NCI-H2196 treated with DMSO at 0.1 percent for 48 hours (cell line): ENCODE data around the gene GC.
"Not testable (repeated sequence)": the region's sequence is repeated elsewhere in the genome, so short reads cannot be mapped to it uniquely, and the experiment has no call there.

ENCODE experiments used
- DNase-seq: peaks from one replicate; lab custom pipeline; 2025; ENCODE audit not compliant: unreplicated experiment; lab: John Stamatoyannopoulos, UW

The GC gene

GRCh38 chr4:71783972-71784371 is at the start of gene GC:
TSS of gene GC (minus strand) at chr4:71784079. CDS start at chr4:71784018, 61 bp downstream.
- no peak for DNase-seq

- DNase-seq: no peak
Measured at GRCh38 chr4:71833232-71833900, 49.5 kb upstream of the GC start.

GRCh38 chr4:71832049-71832448 is 48.2 kb upstream of the GC start:
- DNase-seq: no peak

GRCh38 chr4:71830497-71831190 is 46.8 kb upstream of the GC start:
- no peak for DNase-seq

GRCh38 chr4:71828470-71828869 is 44.6 kb upstream of the GC start:
- no peak for DNase-seq

- no peak for DNase-seq
Measured at GRCh38 chr4:71827826-71828225, 43.9 kb upstream of the GC start.

- no peak for DNase-seq
Measured at GRCh38 chr4:71816676-71817303, 32.9 kb upstream of the GC start.

- DNase-seq: no peak
Measured at GRCh38 chr4:71814433-71814832, 30.6 kb upstream of the GC start.

- not testable (repeated sequence) for DNase-seq
Measured at GRCh38 chr4:71809805-71810204, 25.9 kb upstream of the GC start.

- no peak for DNase-seq
Measured at GRCh38 chr4:71807469-71807868, 23.6 kb upstream of the GC start.

- DNase-seq: not testable (repeated sequence)
Measured at GRCh38 chr4:71805230-71805629, 21.4 kb upstream of the GC start.

- DNase-seq: not testable (repeated sequence)
Measured at GRCh38 chr4:71804017-71804697, 20.3 kb upstream of the GC start.

- DNase-seq: no peak
Measured at GRCh38 chr4:71785959-71786358, 2.1 kb upstream of the GC start.

- no peak for DNase-seq
Measured at GRCh38 chr4:71784569-71785197, 804 bp upstream of the GC start.

- DNase-seq: no peak
Measured at GRCh38 chr4:71777891-71778290, 6.0 kb downstream of the GC start.

- no peak for DNase-seq
Measured at GRCh38 chr4:71775449-71775848, 8.4 kb downstream of the GC start.

- no peak for DNase-seq
Measured at GRCh38 chr4:71774136-71774535, 9.7 kb downstream of the GC start.

- DNase-seq: no peak
Measured at GRCh38 chr4:71773004-71773403, 10.9 kb downstream of the GC start.

GRCh38 chr4:71772592-71772991 is 11.3 kb downstream of the GC start:
- DNase-seq: no peak

GRCh38 chr4:71771613-71772012 is 12.3 kb downstream of the GC start:
- no peak for DNase-seq

GRCh38 chr4:71769434-71769833 is 14.4 kb downstream of the GC start:
- no peak for DNase-seq
